Muscle of leg (tissue), 11 donors: ENCODE measurements around the gene NHERF2. TPM values are rescaled to one million over a fixed set of nuclear protein-coding genes. Genes with fewer than 3 reads are reported as not detected.

Experiments used
- DNase-seq: peaks from one replicate; pipeline ENCODE4 v3.0.0; 2013
- H3K27ac ChIP-seq: one replicate; pipeline ENCODE4 v1.5.1; 2013; ENCODE audit warnings: mild to moderate bottlenecking, low read length, control low read depth
- H3K27me3 ChIP-seq: one replicate; pipeline ENCODE4 v1.6.1; 2013; ENCODE audit warnings: low read length; ENCODE audit not compliant: control insufficient read depth, insufficient read depth
- H3K36me3 ChIP-seq: one replicate; pipeline ENCODE4 v1.6.1; 2013; ENCODE audit warnings: low read length; ENCODE audit not compliant: control insufficient read depth, insufficient read depth
- H3K4me1 ChIP-seq: one replicate; pipeline ENCODE4 v1.6.1; 2013; ENCODE audit warnings: low read length; ENCODE audit not compliant: control insufficient read depth, insufficient read depth
- H3K4me3 ChIP-seq: one replicate; pipeline ENCODE4 v1.5.1; 2013; ENCODE audit warnings: low read length, control low read depth
- H3K9me3 ChIP-seq: replicated peaks from 2 replicates; pipeline ENCODE4 v1.6.1; 2013; ENCODE audit warnings: low read depth, low read length; ENCODE audit not compliant: control insufficient read depth
- WGBS: methylation state at CpG from one replicate; pipeline ENCODE4 v1.1.5; 2013; ENCODE audit warnings: missing lambda C conversion rate; ENCODE audit not compliant: insufficient coverage; 5-methylcytosine and 5-hydroxymethylcytosine counted together
- polyA plus RNA-seq, 8 donors: library from polyadenylated mRNA; unstranded; fragments of 120-200 nt; gene quantifications; one replicate each; pipeline versions ENCODE4 v1.2.1 to v1.2.3, GENCODE V29; 2013; ENCODE audit warnings: inconsistent platforms in 1 of 8, low replicate concordance in 1 of 8; ENCODE audit not compliant: insufficient read length in 8 of 8, insufficient read depth in 1 of 8
- total RNA-seq: library from RNA; stranded (reverse); fragments of 120-200 nt; gene quantifications from one replicate; pipeline ENCODE4 v1.2.4, GENCODE V29; 2013

NHERF2 gene
- total and polyA plus RNA-seq, 9 donors = 22.1 to 60.6 (median 45.4) TPM

- 22% methylated on average over 12 of the region's 13 CpGs for WGBS
- DNase-seq = no peak
- Histone ChIP-seq H3K4me3 (no peak overlapping the region), H3K27me3 (peaks cover 25% of the 10 kb centered on the region), H3K9me3 (no peaks in the 10 kb centered on the region), H3K36me3 (no peaks in the 10 kb centered on the region), H3K27ac (no peak overlapping the region), H3K4me1 (peaks cover 28% of the 10 kb centered on the region)
Observed at GRCh38 chr16:2016407-2016922, 10.2 kb upstream of the NHERF2 start.

GRCh38 chr16:2019518-2019920 lies 7.2 kb upstream of the NHERF2 start, which contains the start of gene NPW:
Gene NPW (plus strand): TSS chr16:2019785.
- 1% methylated on average over 32 of the region's 33 CpGs for WGBS
- Histone ChIP-seq H3K27me3 (peaks cover 29% of the 10 kb centered on the region), H3K4me1 (peaks cover 46% of the 10 kb centered on the region), H3K4me3 (peak within 1 kb of the TSS; percentile 21), H3K27ac (no peak within 1 kb of the TSS), H3K9me3 (no peaks in the 10 kb centered on the region), H3K36me3 (no peaks in the 10 kb centered on the region)
- no peak for DNase-seq

GRCh38 chr16:2019921-2020831 lies 6.5 kb upstream of the NHERF2 start:
- under 1% methylated on average over 92 of the region's 96 CpGs for WGBS
- no peak for DNase-seq
- peaks cover 29% of the 10 kb centered on the region for H3K27me3 ChIP-seq
- H3K36me3 ChIP-seq = no peaks in the 10 kb centered on the region
- H3K9me3 ChIP-seq = no peaks in the 10 kb centered on the region
- H3K4me3 ChIP-seq = peak overlapping the region; percentile 21
- H3K27ac ChIP-seq = no peak overlapping the region
- H3K4me1 ChIP-seq = peaks cover 46% of the 10 kb centered on the region

- peaks cover 36% of the 10 kb centered on the region for H3K27me3 ChIP-seq
- peak; percentile 50 for DNase-seq
- no peaks in the 10 kb centered on the region for H3K9me3 ChIP-seq
- 0% methylated on average over 10 of the region's 14 CpGs for WGBS
- H3K27ac ChIP-seq = no peak overlapping the region
- H3K4me1 ChIP-seq = peaks cover 52% of the 10 kb centered on the region
- H3K36me3 ChIP-seq = no peaks in the 10 kb centered on the region
- H3K4me3 ChIP-seq = peak overlapping the region; percentile 39
Observed at GRCh38 chr16:2022723-2023091, 4.0 kb upstream of the NHERF2 start.

GRCh38 chr16:2023092-2024031 lies 3.3 kb upstream of the NHERF2 start:
- 6% methylated on average over 45 of the region's 53 CpGs for WGBS
- H3K27ac ChIP-seq = peak overlapping the region; percentile 83
- no peaks in the 10 kb centered on the region for H3K9me3 ChIP-seq
- H3K36me3 ChIP-seq = no peaks in the 10 kb centered on the region
- DNase-seq = peak; percentile 93
- peaks cover 33% of the 10 kb centered on the region for H3K27me3 ChIP-seq
- peaks cover 59% of the 10 kb centered on the region for H3K4me1 ChIP-seq
- peak overlapping the region; percentile 39 for H3K4me3 ChIP-seq

- peaks cover 64% of the 10 kb centered on the region for H3K4me1 ChIP-seq
- H3K27ac ChIP-seq = peak overlapping the region; percentile 83
- peaks cover 30% of the 10 kb centered on the region for H3K27me3 ChIP-seq
- no peak for DNase-seq
- no peaks in the 10 kb centered on the region for H3K9me3 ChIP-seq
- H3K36me3 ChIP-seq = no peaks in the 10 kb centered on the region
- H3K4me3 ChIP-seq = no peak overlapping the region
- WGBS = 79% methylated on average over 12 of the region's 12 CpGs
Observed at GRCh38 chr16:2024032-2024420, 2.7 kb upstream of the NHERF2 start.

- no peak overlapping the region for H3K4me3 ChIP-seq
- H3K27me3 ChIP-seq = peaks cover 19% of the 10 kb centered on the region
- peaks cover 7% of the 10 kb centered on the region for H3K36me3 ChIP-seq
- H3K9me3 ChIP-seq = no peaks in the 10 kb centered on the region
- peaks cover 62% of the 10 kb centered on the region for H3K4me1 ChIP-seq
- no peak overlapping the region for H3K27ac ChIP-seq
- DNase-seq = no peak
- WGBS = 88% methylated on average over 14 of the region's 14 CpGs
Observed at GRCh38 chr16:2025251-2025650, 1.5 kb upstream of the NHERF2 start.

- no peak overlapping the region for H3K27ac ChIP-seq
- peaks cover 55% of the 10 kb centered on the region for H3K4me1 ChIP-seq
- no peak for DNase-seq
- H3K36me3 ChIP-seq = peaks cover 8% of the 10 kb centered on the region
- 85% methylated on average over 15 of the region's 16 CpGs for WGBS
- H3K4me3 ChIP-seq = no peak overlapping the region
- H3K9me3 ChIP-seq = no peaks in the 10 kb centered on the region
- H3K27me3 ChIP-seq = peaks cover 12% of the 10 kb centered on the region
Observed at GRCh38 chr16:2025878-2026460, 733 bp upstream of the NHERF2 start.

GRCh38 chr16:2027024-2028010 lies 615 bp downstream of the NHERF2 start:
- WGBS = 3% methylated on average over 67 of the region's 76 CpGs
- Histone ChIP-seq H3K9me3 (no peaks in the 10 kb centered on the region), H3K4me1 (peaks cover 61% of the 10 kb centered on the region), H3K27ac (no peak overlapping the region), H3K27me3 (peaks cover 6% of the 10 kb centered on the region), H3K4me3 (peak overlapping the region; percentile 50), H3K36me3 (peaks cover 8% of the 10 kb centered on the region)
- DNase-seq = peak; percentile 40
